ENCODE measurements around the gene DSN1.
"Not testable (repeated sequence)": the region's sequence is repeated elsewhere in the genome, so short reads cannot be mapped to it uniquely, and the experiment has no call there.

DSN1 gene

GRCh38 chr20:36808317-36809257, 35.0 kb upstream of the DSN1 start:
- Histone ChIP-seq H3K27me3 (ENCODE audit: insufficient read depth, low read length) (no peaks in the 10 kb centered on the region), H3K4me1 (ENCODE audit: insufficient read depth, low read length) (no peaks in the 10 kb centered on the region), H3K27ac (ENCODE audit: low read length) (no peak overlapping the region), H3K9me3 (ENCODE audit: insufficient read depth, low read depth, low read length) (no peaks in the 10 kb centered on the region), H3K4me3 (ENCODE audit: low read length) (no peak overlapping the region), H3K36me3 (ENCODE audit: insufficient read depth, low read depth, low read length) (peaks cover 88% of the 10 kb centered on the region), H3K9ac (ENCODE audit: low read depth, low read length) (no peak overlapping the region)

- no peak overlapping the region for H3K4me3 ChIP-seq (ENCODE audit: low read length)
- H3K36me3 ChIP-seq (ENCODE audit: insufficient read depth, low read depth, low read length): peaks cover 84% of the 10 kb centered on the region
Observed at GRCh38 chr20:36806049-36806448, 32.5 kb upstream of the DSN1 start.

GRCh38 chr20:36805396-36805795, 31.8 kb upstream of the DSN1 start:
- Histone ChIP-seq H3K36me3 (ENCODE audit: insufficient read depth, low read depth, low read length) (peaks cover 84% of the 10 kb centered on the region), H3K9ac (ENCODE audit: low read depth, low read length) (no peak overlapping the region), H3K4me3 (ENCODE audit: low read length) (no peak overlapping the region), H3K4me1 (ENCODE audit: insufficient read depth, low read length) (no peaks in the 10 kb centered on the region), H3K27me3 (ENCODE audit: insufficient read depth, low read length) (no peaks in the 10 kb centered on the region), H3K27ac (ENCODE audit: low read length) (no peak overlapping the region), H3K9me3 (ENCODE audit: insufficient read depth, low read depth, low read length) (no peaks in the 10 kb centered on the region)

More at GRCh38 chr20:36806049-36806448, 32.5 kb upstream of the DSN1 start:
- H3K27ac ChIP-seq (ENCODE audit: low read length): no peak overlapping the region
- H3K27me3 ChIP-seq (ENCODE audit: insufficient read depth, low read length): no peaks in the 10 kb centered on the region
- no peak overlapping the region for H3K9ac ChIP-seq (ENCODE audit: low read depth, low read length)
- H3K9me3 ChIP-seq (ENCODE audit: insufficient read depth, low read depth, low read length): no peaks in the 10 kb centered on the region
- no peaks in the 10 kb centered on the region for H3K4me1 ChIP-seq (ENCODE audit: insufficient read depth, low read length)

GRCh38 chr20:36804425-36804824, 30.9 kb upstream of the DSN1 start:
- Histone ChIP-seq H3K4me3 (ENCODE audit: low read length) (no peak overlapping the region), H3K4me1 (ENCODE audit: insufficient read depth, low read length) (no peaks in the 10 kb centered on the region), H3K9me3 (ENCODE audit: insufficient read depth, low read depth, low read length) (no peaks in the 10 kb centered on the region), H3K36me3 (ENCODE audit: insufficient read depth, low read depth, low read length) (peaks cover 85% of the 10 kb centered on the region), H3K9ac (ENCODE audit: low read depth, low read length) (no peak overlapping the region), H3K27me3 (ENCODE audit: insufficient read depth, low read length) (no peaks in the 10 kb centered on the region), H3K27ac (ENCODE audit: low read length) (no peak overlapping the region)

GRCh38 chr20:36802326-36803222, 29.0 kb upstream of the DSN1 start:
- Histone ChIP-seq H3K4me1 (ENCODE audit: insufficient read depth, low read length) (no peaks in the 10 kb centered on the region), H3K36me3 (ENCODE audit: insufficient read depth, low read depth, low read length) (peaks cover 84% of the 10 kb centered on the region), H3K9me3 (ENCODE audit: insufficient read depth, low read depth, low read length) (no peaks in the 10 kb centered on the region), H3K27me3 (ENCODE audit: insufficient read depth, low read length) (no peaks in the 10 kb centered on the region), H3K9ac (ENCODE audit: low read depth, low read length) (no peak overlapping the region), H3K27ac (ENCODE audit: low read length) (no peak overlapping the region), H3K4me3 (ENCODE audit: low read length) (no peak overlapping the region)

GRCh38 chr20:36800410-36800809, 26.8 kb upstream of the DSN1 start:
- Histone ChIP-seq H3K4me1 (ENCODE audit: insufficient read depth, low read length) (no peaks in the 10 kb centered on the region), H3K27me3 (ENCODE audit: insufficient read depth, low read length) (no peaks in the 10 kb centered on the region), H3K9me3 (ENCODE audit: insufficient read depth, low read depth, low read length) (no peaks in the 10 kb centered on the region), H3K4me3 (ENCODE audit: low read length) (no peak overlapping the region), H3K36me3 (ENCODE audit: insufficient read depth, low read depth, low read length) (peaks cover 84% of the 10 kb centered on the region), H3K9ac (ENCODE audit: low read depth, low read length) (no peak overlapping the region), H3K27ac (ENCODE audit: low read length) (no peak overlapping the region)

- H3K27me3 ChIP-seq (ENCODE audit: insufficient read depth, low read length); H3K9ac ChIP-seq (ENCODE audit: low read depth, low read length); H3K9me3 ChIP-seq (ENCODE audit: insufficient read depth, low read depth, low read length); H3K27ac ChIP-seq (ENCODE audit: low read length); H3K4me3 ChIP-seq (ENCODE audit: low read length); H3K4me1 ChIP-seq (ENCODE audit: insufficient read depth, low read length): not testable (repeated sequence)
- H3K36me3 ChIP-seq (ENCODE audit: insufficient read depth, low read depth, low read length): peaks cover 79% of the 10 kb centered on the region
Observed at GRCh38 chr20:36799313-36799712, 25.8 kb upstream of the DSN1 start.

- no peak overlapping the region for H3K27ac ChIP-seq (ENCODE audit: low read length)
- H3K4me1 ChIP-seq (ENCODE audit: insufficient read depth, low read length): no peaks in the 10 kb centered on the region
- peaks cover 77% of the 10 kb centered on the region for H3K36me3 ChIP-seq (ENCODE audit: insufficient read depth, low read depth, low read length)
- H3K9me3 ChIP-seq (ENCODE audit: insufficient read depth, low read depth, low read length): no peaks in the 10 kb centered on the region
- H3K9ac ChIP-seq (ENCODE audit: low read depth, low read length): no peak overlapping the region
- no peaks in the 10 kb centered on the region for H3K27me3 ChIP-seq (ENCODE audit: insufficient read depth, low read length)
- no peak overlapping the region for H3K4me3 ChIP-seq (ENCODE audit: low read length)
Observed at GRCh38 chr20:36796875-36797274, 23.3 kb upstream of the DSN1 start.

GRCh38 chr20:36796117-36796516, 22.6 kb upstream of the DSN1 start:
- Histone ChIP-seq H3K36me3 (ENCODE audit: insufficient read depth, low read depth, low read length) (peaks cover 84% of the 10 kb centered on the region), H3K4me1 (ENCODE audit: insufficient read depth, low read length) (no peaks in the 10 kb centered on the region), H3K27ac (ENCODE audit: low read length) (no peak overlapping the region), H3K9me3 (ENCODE audit: insufficient read depth, low read depth, low read length) (no peaks in the 10 kb centered on the region), H3K27me3 (ENCODE audit: insufficient read depth, low read length) (no peaks in the 10 kb centered on the region), H3K4me3 (ENCODE audit: low read length) (no peak overlapping the region), H3K9ac (ENCODE audit: low read depth, low read length) (no peak overlapping the region)

- peaks cover 79% of the 10 kb centered on the region for H3K36me3 ChIP-seq (ENCODE audit: insufficient read depth, low read depth, low read length)
Observed at GRCh38 chr20:36795691-36796090, 22.1 kb upstream of the DSN1 start.

GRCh38 chr20:36794116-36794474, 20.5 kb upstream of the DSN1 start:
- Histone ChIP-seq H3K27me3 (ENCODE audit: insufficient read depth, low read length) (no peaks in the 10 kb centered on the region), H3K9me3 (ENCODE audit: insufficient read depth, low read depth, low read length) (no peaks in the 10 kb centered on the region), H3K4me1 (ENCODE audit: insufficient read depth, low read length) (no peaks in the 10 kb centered on the region), H3K4me3 (ENCODE audit: low read length) (no peak overlapping the region), H3K9ac (ENCODE audit: low read depth, low read length) (no peak overlapping the region), H3K36me3 (ENCODE audit: insufficient read depth, low read depth, low read length) (peaks cover 69% of the 10 kb centered on the region), H3K27ac (ENCODE audit: low read length) (no peak overlapping the region)

More at GRCh38 chr20:36795691-36796090, 22.1 kb upstream of the DSN1 start:
- Histone ChIP-seq H3K9me3 (ENCODE audit: insufficient read depth, low read depth, low read length) (no peaks in the 10 kb centered on the region), H3K27me3 (ENCODE audit: insufficient read depth, low read length) (no peaks in the 10 kb centered on the region), H3K9ac (ENCODE audit: low read depth, low read length) (no peak overlapping the region), H3K27ac (ENCODE audit: low read length) (no peak overlapping the region), H3K4me1 (ENCODE audit: insufficient read depth, low read length) (no peaks in the 10 kb centered on the region), H3K4me3 (ENCODE audit: low read length) (no peak overlapping the region)
